ENCODE data around the gene ARFGAP2.

- TF ChIP-seq EZH2 (IDR thresholded peaks at IDR 0.05) (no peak), CTCF (IDR thresholded peaks at IDR 0.05) (no peak), EZH2phosphoT487 (IDR thresholded peaks at IDR 0.05) (no peak)
These were observed 27.7 kb downstream of the ARFGAP2 start for GRCh38 chr11:47148903-47149531.

All from neural progenitor cell (in vitro differentiated cells).